K562 (cell line): ENCODE results near the gene HPRT1. TPM values are rescaled to one million over a fixed set of nuclear protein-coding genes. Genes with fewer than 3 reads are reported as not detected.

Source experiments
- BHLHE40 ChIP-seq: IDR thresholded peaks from 2 replicates; pipeline ENCODE4 v1.6.1; 2011; ENCODE audit warnings: low read length, improper control_type of control experiment
- CBX1 ChIP-seq: sonication (generic); IDR thresholded peaks from 2 replicates; pipeline ENCODE4 v1.6.1; 2016; ENCODE audit warnings: antibody characterized with exemption, low read depth, mild to moderate bottlenecking
- CREB1 ChIP-seq, 2 experiments: sonication (generic) in 1 of 2; formaldehyde crosslinking in 1 of 2; IDR thresholded peaks; 2 replicates each; pipeline versions ENCODE4 v1.6.1 to v1.8.0; 2012 to 2022; ENCODE audit warnings: inconsistent platforms in 1 of 2, mild to moderate bottlenecking in 1 of 2, missing genetic modification reagents in 1 of 2, moderate library complexity in 1 of 2
- CTBP1 ChIP-seq: fragments of 450-650 bp; IDR thresholded peaks from 2 replicates; pipeline ENCODE4 v1.6.1; 2016; ENCODE audit warnings: borderline replicate concordance
- E2F3 ChIP-seq: fragments of 250-450 bp; sonication (Bioruptor Pico); IDR thresholded peaks from 2 replicates; pipeline ENCODE4 v1.4.0; 2020; ENCODE audit warnings: mild to moderate bottlenecking
- EHMT2 ChIP-seq: fragments of 450-650 bp; IDR thresholded peaks from 2 replicates; pipeline ENCODE4 v1.6.1; 2018; ENCODE audit warnings: antibody characterized with exemption
- HCFC1 ChIP-seq: IDR thresholded peaks from 2 replicates; pipeline ENCODE4 v1.6.1; 2012; ENCODE audit warnings: low read depth, low read length, improper control_type of control experiment
- HNRNPLL ChIP-seq: fragments of 200-400 bp; formaldehyde crosslinking; IDR thresholded peaks from 2 replicates; pipeline ENCODE4 v1.6.1; 2017; ENCODE audit warnings: low read length, low read depth, mild to moderate bottlenecking; ENCODE audit not compliant: poor library complexity, severe bottlenecking
- KDM5B ChIP-seq: fragments of 200-600 bp; sonication (generic); IDR thresholded peaks from 2 replicates; pipeline ENCODE4 v1.6.1; 2012; ENCODE audit warnings: low read depth, mild to moderate bottlenecking, moderate library complexity, low read length, control low read depth, inconsistent platforms; ENCODE audit not compliant: insufficient replicate concordance
- L3MBTL2 ChIP-seq: fragments of 450-650 bp; IDR thresholded peaks from 2 replicates; pipeline ENCODE4 v1.6.1; 2016; ENCODE audit warnings: mild to moderate bottlenecking, moderate library complexity
- NCOA4 ChIP-seq: fragments of 450-650 bp; IDR thresholded peaks from 2 replicates; pipeline ENCODE4 v1.6.1; 2018; ENCODE audit warnings: mild to moderate bottlenecking; ENCODE audit not compliant: partially characterized antibody
- POLR2G ChIP-seq: fragments of 200-400 bp; formaldehyde crosslinking; IDR thresholded peaks from 2 replicates; pipeline ENCODE4 v1.6.1; 2017; ENCODE audit warnings: low read depth, mild to moderate bottlenecking, antibody characterized with exemption, low read length, moderate library complexity
- ZBTB17 ChIP-seq: fragments of 450-650 bp; formaldehyde crosslinking; IDR thresholded peaks from 2 replicates; pipeline ENCODE4 v1.4.0; 2020; ENCODE audit warnings: mild to moderate bottlenecking
- ZNF23 ChIP-seq: fragments of 250-450 bp; sonication (Bioruptor Pico); IDR thresholded peaks from 2 replicates; pipeline ENCODE4 v1.4.0; 2020; ENCODE audit warnings: mild to moderate bottlenecking
- ZNF717 ChIP-seq: fragments of 250-450 bp; sonication (Bioruptor Pico); IDR thresholded peaks from 2 replicates; pipeline ENCODE4 v1.5.0; 2021
- polyA plus RNA-seq, 8 experiments: library from polyadenylated mRNA; depleted of rRNA in 4 of 8; stranded (reverse) in 5 of 8; unstranded in 3 of 8; fragments of >200 nt; fragmentation: Nextera tagmentation in 2 of 8; fragmentation: Illumina TruSeq in 1 of 8; extraction: Ambion mirVana in 2 of 8; extraction: Trizol in 1 of 8; gene quantifications; 2 replicates each; pipeline versions ENCODE4 v1.2.1 to v1.2.3, GENCODE V29; 2011 to 2014; ENCODE audit warnings: inconsistent platforms in 1 of 8, missing spikeins in 1 of 8
- total RNA-seq, 7 experiments: library from RNA; depleted of rRNA in 6 of 7; stranded (reverse); fragments of >200 nt in 6 of 7; fragmentation: Illumina TruSeq in 2 of 7; extraction: Trizol in 2 of 7; gene quantifications; 2 replicates each; pipeline versions ENCODE4 v1.2.1 to v1.2.3, GENCODE V29; 2011 to 2021; ENCODE audit warnings: low replicate concordance in 1 of 7
- TF ChIP-seq, protein P1 (sequence below): sonication (generic); formaldehyde crosslinking; IDR thresholded peaks from 2 replicates; pipeline ENCODE4 v1.8.1; 2023; ENCODE audit warnings: mild to moderate bottlenecking, missing genetic modification reagents
- TF ChIP-seq, protein P2 (sequence below): fragments of 250-450 bp; sonication (Bioruptor Pico); IDR thresholded peaks from 2 replicates; pipeline ENCODE4 v1.9.0; 2021; ENCODE audit warnings: mild to moderate bottlenecking, inconsistent platforms
- TF ChIP-seq, protein P3 (sequence below): fragments of 450-650 bp; formaldehyde crosslinking; IDR thresholded peaks from 2 replicates; pipeline ENCODE4 v1.4.0; 2022; ENCODE audit warnings: missing genetic modification characterization
- TF ChIP-seq, protein P4 (sequence below): sonication (generic); formaldehyde crosslinking; IDR thresholded peaks from 2 replicates; pipeline ENCODE4 v1.8.1; 2023; ENCODE audit warnings: mild to moderate bottlenecking, missing genetic modification reagents

The HPRT1 gene
- total and polyA plus RNA-seq, 9 of the 15 experiments (the other 6 are each of a cell fraction or from before 2014, with no cell fraction given), result 24.4 to 158 (median 104) TPM

DNA sequence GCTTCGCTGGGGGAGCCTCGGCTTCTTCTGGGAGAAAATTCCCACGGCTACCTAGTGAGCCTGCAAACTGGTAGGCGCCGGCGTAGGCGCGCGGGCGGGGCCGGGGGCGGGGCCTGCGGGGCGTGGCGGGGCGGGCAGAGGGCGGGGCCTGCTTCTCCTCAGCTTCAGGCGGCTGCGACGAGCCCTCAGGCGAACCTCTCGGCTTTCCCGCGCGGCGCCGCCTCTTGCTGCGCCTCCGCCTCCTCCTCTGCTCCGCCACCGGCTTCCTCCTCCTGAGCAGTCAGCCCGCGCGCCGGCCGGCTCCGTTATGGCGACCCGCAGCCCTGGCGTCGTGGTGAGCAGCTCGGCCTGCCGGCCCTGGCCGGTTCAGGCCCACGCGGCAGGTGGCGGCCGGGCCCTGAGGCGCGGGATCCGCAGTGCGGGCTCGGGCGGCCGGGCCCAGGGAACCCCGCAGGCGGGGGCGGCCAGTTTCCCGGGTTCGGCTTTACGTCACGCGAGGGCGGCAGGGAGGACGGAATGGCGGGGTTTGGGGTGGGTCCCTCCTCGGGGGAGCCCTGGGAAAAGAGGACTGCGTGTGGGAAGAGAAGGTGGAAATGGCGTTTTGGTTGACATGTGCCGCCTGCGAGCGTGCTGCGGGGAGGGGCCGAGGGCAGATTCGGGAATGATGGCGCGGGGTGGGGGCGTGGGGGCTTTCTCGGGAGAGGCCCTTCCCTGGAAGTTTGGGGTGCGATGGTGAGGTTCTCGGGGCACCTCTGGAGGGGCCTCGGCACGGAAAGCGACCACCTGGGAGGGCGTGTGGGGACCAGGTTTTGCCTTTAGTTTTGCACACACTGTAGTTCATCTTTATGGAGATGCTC lies at the start of gene HPRT1 (continued):
- TF ChIP-seq, protein P1, sequence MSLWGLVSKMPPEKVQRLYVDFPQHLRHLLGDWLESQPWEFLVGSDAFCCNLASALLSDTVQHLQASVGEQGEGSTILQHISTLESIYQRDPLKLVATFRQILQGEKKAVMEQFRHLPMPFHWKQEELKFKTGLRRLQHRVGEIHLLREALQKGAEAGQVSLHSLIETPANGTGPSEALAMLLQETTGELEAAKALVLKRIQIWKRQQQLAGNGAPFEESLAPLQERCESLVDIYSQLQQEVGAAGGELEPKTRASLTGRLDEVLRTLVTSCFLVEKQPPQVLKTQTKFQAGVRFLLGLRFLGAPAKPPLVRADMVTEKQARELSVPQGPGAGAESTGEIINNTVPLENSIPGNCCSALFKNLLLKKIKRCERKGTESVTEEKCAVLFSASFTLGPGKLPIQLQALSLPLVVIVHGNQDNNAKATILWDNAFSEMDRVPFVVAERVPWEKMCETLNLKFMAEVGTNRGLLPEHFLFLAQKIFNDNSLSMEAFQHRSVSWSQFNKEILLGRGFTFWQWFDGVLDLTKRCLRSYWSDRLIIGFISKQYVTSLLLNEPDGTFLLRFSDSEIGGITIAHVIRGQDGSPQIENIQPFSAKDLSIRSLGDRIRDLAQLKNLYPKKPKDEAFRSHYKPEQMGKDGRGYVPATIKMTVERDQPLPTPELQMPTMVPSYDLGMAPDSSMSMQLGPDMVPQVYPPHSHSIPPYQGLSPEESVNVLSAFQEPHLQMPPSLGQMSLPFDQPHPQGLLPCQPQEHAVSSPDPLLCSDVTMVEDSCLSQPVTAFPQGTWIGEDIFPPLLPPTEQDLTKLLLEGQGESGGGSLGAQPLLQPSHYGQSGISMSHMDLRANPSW (CRISPR knock-in tag), result no peak
- TF ChIP-seq EHMT2 (no peak), ZNF23 (CRISPR knock-in tag) (no peak), KDM5B (peak; percentile 45), CTBP1 (peak; percentile 28; the same call in 1 of the 2 replicates), CREB1 (IDR thresholded peaks at IDR 0.05) (no peak; the same call in 1 of the 2 replicates), CREB1 (CRISPR knock-in tag; IDR thresholded peaks at IDR 0.05) (peak; percentile 41; the same call in 1 of the 2 replicates), POLR2G (peak; percentile 94), ZBTB17 (CRISPR knock-in tag) (no peak), NCOA4 (no peak), HNRNPLL (peak; percentile 26), L3MBTL2 (peak; percentile 80), BHLHE40 (no peak), ZNF717 (CRISPR knock-in tag) (no peak), E2F3 (0 out of 2 replicates have a peak, but pooled peaks have one; percentile 71), CBX1 (0 out of 2 replicates have a peak, but pooled peaks have one; percentile 32), HCFC1 (no peak)
- TF ChIP-seq, protein P2, sequence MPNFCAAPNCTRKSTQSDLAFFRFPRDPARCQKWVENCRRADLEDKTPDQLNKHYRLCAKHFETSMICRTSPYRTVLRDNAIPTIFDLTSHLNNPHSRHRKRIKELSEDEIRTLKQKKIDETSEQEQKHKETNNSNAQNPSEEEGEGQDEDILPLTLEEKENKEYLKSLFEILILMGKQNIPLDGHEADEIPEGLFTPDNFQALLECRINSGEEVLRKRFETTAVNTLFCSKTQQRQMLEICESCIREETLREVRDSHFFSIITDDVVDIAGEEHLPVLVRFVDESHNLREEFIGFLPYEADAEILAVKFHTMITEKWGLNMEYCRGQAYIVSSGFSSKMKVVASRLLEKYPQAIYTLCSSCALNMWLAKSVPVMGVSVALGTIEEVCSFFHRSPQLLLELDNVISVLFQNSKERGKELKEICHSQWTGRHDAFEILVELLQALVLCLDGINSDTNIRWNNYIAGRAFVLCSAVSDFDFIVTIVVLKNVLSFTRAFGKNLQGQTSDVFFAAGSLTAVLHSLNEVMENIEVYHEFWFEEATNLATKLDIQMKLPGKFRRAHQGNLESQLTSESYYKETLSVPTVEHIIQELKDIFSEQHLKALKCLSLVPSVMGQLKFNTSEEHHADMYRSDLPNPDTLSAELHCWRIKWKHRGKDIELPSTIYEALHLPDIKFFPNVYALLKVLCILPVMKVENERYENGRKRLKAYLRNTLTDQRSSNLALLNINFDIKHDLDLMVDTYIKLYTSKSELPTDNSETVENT (CRISPR knock-in tag), result peak; percentile 73; the same call in 1 of the 2 replicates
- TF ChIP-seq, protein P3, sequence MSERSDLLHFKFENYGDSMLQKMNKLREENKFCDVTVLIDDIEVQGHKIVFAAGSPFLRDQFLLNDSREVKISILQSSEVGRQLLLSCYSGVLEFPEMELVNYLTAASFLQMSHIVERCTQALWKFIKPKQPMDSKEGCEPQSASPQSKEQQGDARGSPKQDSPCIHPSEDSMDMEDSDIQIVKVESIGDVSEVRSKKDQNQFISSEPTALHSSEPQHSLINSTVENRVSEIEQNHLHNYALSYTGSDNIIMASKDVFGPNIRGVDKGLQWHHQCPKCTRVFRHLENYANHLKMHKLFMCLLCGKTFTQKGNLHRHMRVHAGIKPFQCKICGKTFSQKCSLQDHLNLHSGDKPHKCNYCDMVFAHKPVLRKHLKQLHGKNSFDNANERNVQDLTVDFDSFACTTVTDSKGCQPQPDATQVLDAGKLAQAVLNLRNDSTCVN (CRISPR knock-in tag), result no peak
- TF ChIP-seq, protein P4, sequence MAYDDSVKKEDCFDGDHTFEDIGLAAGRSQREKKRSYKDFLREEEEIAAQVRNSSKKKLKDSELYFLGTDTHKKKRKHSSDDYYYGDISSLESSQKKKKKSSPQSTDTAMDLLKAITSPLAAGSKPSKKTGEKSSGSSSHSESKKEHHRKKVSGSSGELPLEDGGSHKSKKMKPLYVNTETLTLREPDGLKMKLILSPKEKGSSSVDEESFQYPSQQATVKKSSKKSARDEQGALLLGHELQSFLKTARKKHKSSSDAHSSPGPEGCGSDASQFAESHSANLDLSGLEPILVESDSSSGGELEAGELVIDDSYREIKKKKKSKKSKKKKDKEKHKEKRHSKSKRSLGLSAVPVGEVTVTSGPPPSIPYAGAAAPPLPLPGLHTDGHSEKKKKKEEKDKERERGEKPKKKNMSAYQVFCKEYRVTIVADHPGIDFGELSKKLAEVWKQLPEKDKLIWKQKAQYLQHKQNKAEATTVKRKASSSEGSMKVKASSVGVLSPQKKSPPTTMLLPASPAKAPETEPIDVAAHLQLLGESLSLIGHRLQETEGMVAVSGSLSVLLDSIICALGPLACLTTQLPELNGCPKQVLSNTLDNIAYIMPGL, result peak; percentile 75; the same call in 1 of the 2 replicates
